Stimulated activated CD4-positive, alpha-beta T cell treated with anti-CD3 and anti-CD28 coated beads, Interleukin-2, amount 100 ng/mL, for 48 hours (primary cell): ENCODE data around the gene PPP2R2C.

Experiments
- DNase-seq, 2 donors: peaks; one replicate each; pipeline ENCODE4 v3.0.0-alpha.2; 2020

The PPP2R2C gene

GRCh38 chr4:6279582-6280289 lies 192.7 kb downstream of the PPP2R2C start:
- DNase-seq: no peak

GRCh38 chr4:6278801-6279197 lies 193.6 kb downstream of the PPP2R2C start:
- DNase-seq: no peak

- DNase-seq: no peak
Measured at GRCh38 chr4:6277935-6278800, 194.2 kb downstream of the PPP2R2C start.

GRCh38 chr4:6277139-6277802 lies 195.1 kb downstream of the PPP2R2C start:
- no peak for DNase-seq

GRCh38 chr4:6275898-6276806 lies 196.3 kb downstream of the PPP2R2C start:
- DNase-seq: no peak

GRCh38 chr4:6275351-6275750 lies 197.1 kb downstream of the PPP2R2C start:
- no peak for DNase-seq

GRCh38 chr4:6273661-6273990 lies 198.8 kb downstream of the PPP2R2C start:
- no peak for DNase-seq

- DNase-seq: no peak
Measured at GRCh38 chr4:6272863-6273660, 199.4 kb downstream of the PPP2R2C start.

- no peak for DNase-seq
Measured at GRCh38 chr4:6271701-6272465, 200.5 kb downstream of the PPP2R2C start.

GRCh38 chr4:6271206-6271605 lies 201.2 kb downstream of the PPP2R2C start:
- DNase-seq: no peak

GRCh38 chr4:6270636-6271121 lies 201.7 kb downstream of the PPP2R2C start:
- DNase-seq: no peak
